Lung (tissue), 12 donors: Measurements from ENCODE around the gene RAMP1. TPM values are rescaled to one million over a fixed set of nuclear protein-coding genes. Genes with fewer than 3 reads are reported as not detected.

ENCODE experiments used
- ATAC-seq: fragments of 200-7000 bp; cut with Tn5 transposase; one replicate; pipeline ENCODE4 v1.9.1; 2020; ENCODE audit warnings: moderate number of reproducible peaks; ENCODE audit not compliant: insufficient read depth, low FRiP score
- DNase-seq, 3 donors: peaks; one replicate each; pipeline ENCODE4 v3.0.0-alpha.2; 2013 to 2017
- H3K27ac ChIP-seq, 2 donors: one replicate each; pipeline ENCODE4 v1.5.1; 2013; ENCODE audit warnings: mild to moderate bottlenecking in 2 of 2, moderate library complexity in 2 of 2, control low read depth in 1 of 2, inconsistent platforms in 1 of 2, low read depth in 1 of 2, low read length in 1 of 2
- H3K27me3 ChIP-seq, 3 donors: one replicate each; pipeline ENCODE4 v1.5.1; 2013; ENCODE audit warnings: low read length in 2 of 3; ENCODE audit not compliant: control insufficient read depth in 3 of 3, insufficient read depth in 3 of 3
- H3K36me3 ChIP-seq, 4 donors: one replicate each; pipeline ENCODE4 v1.5.1; 2013; ENCODE audit warnings: low read length in 4 of 4, mild to moderate bottlenecking in 1 of 4, moderate library complexity in 1 of 4; ENCODE audit not compliant: control insufficient read depth in 4 of 4, insufficient read depth in 4 of 4
- H3K4me1 ChIP-seq, 5 donors: one replicate each; pipeline ENCODE4 v1.5.1; 2013; ENCODE audit warnings: low read length in 5 of 5, mild to moderate bottlenecking in 2 of 5, moderate library complexity in 1 of 5; ENCODE audit not compliant: control insufficient read depth in 5 of 5, insufficient read depth in 5 of 5
- H3K4me3 ChIP-seq: one replicate; pipeline ENCODE4 v1.5.1; 2013; ENCODE audit warnings: mild to moderate bottlenecking, control low read depth, moderate library complexity
- H3K9ac ChIP-seq, 2 donors: one replicate each; pipeline ENCODE4 v1.5.1; 2013; ENCODE audit warnings: low read length in 2 of 2, control low read depth in 1 of 2; ENCODE audit not compliant: insufficient read depth in 1 of 2
- H3K9me3 ChIP-seq, 4 donors: one replicate each; pipeline ENCODE4 v1.5.1; 2013; ENCODE audit warnings: low read length in 3 of 4, mild to moderate bottlenecking in 1 of 4, moderate library complexity in 1 of 4; ENCODE audit not compliant: control insufficient read depth in 4 of 4, insufficient read depth in 3 of 4
- CTCF ChIP-seq: IDR thresholded peaks from 2 replicates; pipeline ENCODE4 v1.5.1; 2012; ENCODE audit warnings: mild to moderate bottlenecking; ENCODE audit errors: control extremely low read depth, extremely low read depth
- WGBS, 2 donors: extraction: QIAGEN DNeasy Blood & Tissue Kit; methylation state at CpG; one replicate each; pipeline ENCODE4 v1.1.7; 2013; 5-methylcytosine and 5-hydroxymethylcytosine counted together
- polyA plus RNA-seq, 2 donors: library from polyadenylated mRNA; stranded (reverse); fragments of 200-250 nt; gene quantifications; one replicate each; pipeline ENCODE4 v1.2.1, GENCODE V29; 2013
- total RNA-seq, 2 donors: library from RNA; depleted of rRNA in 1 of 2; stranded (reverse); fragments of >200 nt in 1 of 2; gene quantifications; one replicate each; pipeline ENCODE4 v1.2.1, GENCODE V29; 2014 to 2021
- donor health status: control.
- donor health status: control.
- donor health status: Bipolar disorder and iron deficiency.
- donor health status: healthy.
- donor health status: DM: yes; HTN: yes; CAD: no.

The RAMP1 gene
- total and polyA plus RNA-seq, 4 donors: 10.5 to 26.1 (median 12.6) TPM

- Histone ChIP-seq H3K4me1 (peaks cover 0 to 16% (median 2%) of the 10 kb centered on the region in 5 donors), H3K27me3 (no peaks in the 10 kb centered on the region), H3K36me3 (peaks cover 0 to 3% (median 0%) of the 10 kb centered on the region in 4 donors), H3K9me3 (no peaks in the 10 kb centered on the region), H3K4me3 (no peak overlapping the region), H3K9ac (no peak overlapping the region), H3K27ac (peak overlapping the region in 1 of 2 donors; percentile 91)
- TF ChIP-seq CTCF: no peak
- no peak for ATAC-seq
- DNase-seq: peak in 1 of 3 donors; percentile 20
- WGBS, 2 donors: 86 to 90% methylated on average over 24 to 26 of the region's 26 CpGs
Measured at GRCh38 chr2:237885931-237886684, 26.7 kb downstream of the RAMP1 start.

GRCh38 chr2:237886685-237887481 is 27.5 kb downstream of the RAMP1 start:
- Histone ChIP-seq H3K9ac (no peak overlapping the region), H3K36me3 (peaks cover 0 to 2% (median 0%) of the 10 kb centered on the region in 4 donors), H3K27ac (peak overlapping the region in 1 of 2 donors; percentile 91), H3K27me3 (no peaks in the 10 kb centered on the region), H3K9me3 (no peaks in the 10 kb centered on the region), H3K4me3 (no peak overlapping the region), H3K4me1 (peaks cover 0 to 16% (median 2%) of the 10 kb centered on the region in 5 donors)
- TF ChIP-seq CTCF: no peak
- no peak for ATAC-seq
- peak in 2 of 3 donors; percentile 16 to 18 for DNase-seq
- 86 to 90% methylated on average over 23 of the region's 23 CpGs for WGBS, 2 donors

DNA sequence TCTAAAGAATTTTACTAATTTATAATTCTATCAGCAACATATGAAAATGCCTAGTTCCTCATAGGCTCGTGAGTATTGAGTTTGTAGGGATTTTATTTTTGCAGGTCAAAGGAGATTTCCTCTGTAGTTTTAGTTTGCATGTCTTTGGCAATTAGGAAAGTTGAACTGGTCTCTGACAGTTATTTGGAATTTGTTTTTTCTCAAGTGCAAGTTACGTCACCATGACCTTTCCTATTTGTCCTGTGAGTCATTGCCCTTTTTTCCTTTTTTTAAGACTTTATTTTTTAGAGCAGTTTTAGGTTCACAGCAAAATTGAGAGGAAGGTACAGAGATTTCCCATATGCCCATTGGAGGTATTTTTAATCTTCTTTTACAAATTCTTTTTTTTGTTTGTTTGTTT is 29.0 kb downstream of the RAMP1 start:
- no peak for TF ChIP-seq CTCF
- Histone ChIP-seq H3K4me3 (no peak overlapping the region), H3K36me3 (no peaks in the 10 kb centered on the region), H3K9me3 (no peaks in the 10 kb centered on the region), H3K4me1 (peaks cover 2 to 16% (median 4%) of the 10 kb centered on the region in 5 donors), H3K9ac (no peak overlapping the region), H3K27ac (peak overlapping the region in 1 of 2 donors; percentile 85), H3K27me3 (no peaks in the 10 kb centered on the region)
- ATAC-seq (no peak), DNase-seq (no peak)
- 36 to 38% methylated on average over 2 of the region's 2 CpGs for WGBS, 2 donors
